Skin of body (tissue), 2 donors: Measurements from ENCODE around the gene SLC25A53. TPM values are rescaled to one million over a fixed set of nuclear protein-coding genes. Genes with fewer than 3 reads are reported as not detected.

Experiments used
- DNase-seq: peaks from one replicate; lab custom pipeline; 2025; lab: John Stamatoyannopoulos, UW
- total RNA-seq: library from RNA; depleted of rRNA; stranded (reverse); fragments of >200 nt; gene quantifications from one replicate; pipeline ENCODE4 v1.2.3, GENCODE V29; 2014

SLC25A53 gene, protein sequence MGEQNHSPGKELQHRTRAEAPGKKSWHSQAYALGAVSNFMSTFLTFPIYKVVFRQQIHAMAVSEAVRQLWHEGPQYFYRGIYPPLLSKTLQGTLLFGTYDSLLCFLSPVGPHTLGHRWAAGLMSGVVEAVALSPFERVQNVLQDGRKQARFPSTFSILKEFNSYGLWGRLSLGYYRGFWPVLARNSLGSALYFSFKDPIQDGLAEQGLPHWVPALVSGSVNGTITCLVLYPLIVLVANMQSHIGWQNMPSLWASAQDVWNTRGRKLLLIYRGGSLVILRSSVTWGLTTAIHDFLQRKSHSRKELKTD
- 12.7 TPM for total RNA-seq

DNA sequence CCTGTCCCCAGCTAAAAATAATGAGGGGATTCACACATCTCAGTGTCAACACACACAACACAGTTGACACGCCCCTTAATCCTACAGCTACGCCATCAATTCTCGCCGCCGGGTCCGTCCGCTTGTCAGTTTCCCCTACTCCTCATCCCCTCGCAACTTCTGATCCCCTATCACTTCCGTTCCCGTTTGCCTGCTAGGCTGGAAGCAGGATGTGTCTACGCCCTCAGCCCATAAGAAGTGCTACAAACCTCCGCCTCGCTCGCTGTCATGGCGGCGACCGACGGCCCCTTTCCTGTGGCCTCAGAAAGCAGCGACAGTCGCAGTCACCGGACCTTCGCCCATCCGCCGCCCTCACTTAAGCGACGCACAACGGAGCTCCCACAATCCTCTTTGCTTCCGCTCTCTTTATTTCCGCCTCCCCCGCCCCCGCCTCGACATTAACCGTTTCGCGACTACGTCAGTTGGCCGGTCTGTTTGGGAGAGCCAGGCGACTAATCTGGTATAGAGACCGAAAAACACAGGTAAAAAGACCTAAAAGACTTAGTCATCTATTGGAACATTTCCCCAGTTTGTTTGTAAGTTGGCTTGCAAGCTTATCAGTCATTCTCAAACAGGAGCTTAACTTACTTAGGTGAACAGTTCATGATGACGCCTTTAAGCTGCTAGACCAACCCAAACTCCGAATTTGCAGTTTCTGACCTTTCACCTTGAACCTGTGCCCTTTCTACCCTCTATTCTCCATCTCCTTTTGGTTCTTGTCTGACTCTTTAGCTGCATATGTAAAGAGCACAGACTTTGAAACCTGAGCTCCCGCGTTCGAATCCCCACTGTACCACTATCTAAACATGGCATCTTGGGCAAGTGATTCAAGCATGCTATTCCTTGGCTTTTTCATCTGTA, at the start of gene SLC25A53:
SLC25A53 (minus strand) TSS at position 380 of the 900 bp plus-strand sequence. CDS start 51,752 bp downstream, outside the sequence.
- DNase-seq, result peak; percentile 90

DNA sequence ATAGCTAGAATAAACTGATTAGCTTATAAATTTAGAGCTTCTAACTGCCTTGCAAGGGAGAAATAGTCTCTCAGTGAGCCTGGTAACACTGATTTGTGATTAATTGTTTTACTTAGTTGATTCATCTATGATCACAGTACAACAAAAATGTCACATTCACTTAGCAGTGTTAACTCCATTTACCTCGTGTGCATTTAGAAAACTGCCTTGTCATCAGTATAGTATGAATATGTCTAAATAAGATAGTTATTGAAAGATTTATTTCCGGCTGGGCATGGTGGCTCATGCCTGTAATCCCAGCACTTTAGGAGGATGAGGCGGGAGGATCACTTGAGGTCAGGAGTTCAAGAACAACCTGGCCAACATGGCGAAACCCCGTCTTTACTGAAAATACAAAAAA, 48.7 kb upstream of the SLC25A53 start:
- no peak for DNase-seq

DNA sequence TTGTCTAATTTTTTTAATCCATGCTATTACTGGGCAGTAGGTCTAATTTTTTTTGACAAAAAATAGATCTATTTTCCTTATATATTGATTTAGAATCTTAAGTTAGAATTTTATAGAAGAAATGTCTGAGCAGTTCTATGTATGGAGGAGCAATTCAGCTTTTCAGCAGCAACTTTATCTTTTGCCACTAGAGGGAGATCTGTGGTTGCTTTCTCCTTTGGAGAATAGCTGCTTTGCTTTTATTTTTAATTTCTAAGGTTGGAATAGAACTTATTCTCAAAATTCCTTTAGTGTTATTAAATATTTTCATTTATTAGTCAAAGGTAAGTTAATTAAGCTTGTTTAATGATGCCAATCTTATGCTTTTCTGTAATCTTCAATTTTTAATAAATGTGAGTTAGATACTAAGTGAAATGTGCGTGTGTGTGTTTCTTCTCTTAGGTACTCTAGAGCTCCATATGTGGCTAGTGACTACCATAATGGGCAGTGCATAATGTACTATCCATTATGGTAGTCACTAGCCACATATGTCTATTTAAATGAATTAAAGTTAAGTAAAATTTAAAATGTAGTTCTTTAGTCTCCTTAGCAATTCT, 38.8 kb upstream of the SLC25A53 start:
- DNase-seq, result no peak

DNA sequence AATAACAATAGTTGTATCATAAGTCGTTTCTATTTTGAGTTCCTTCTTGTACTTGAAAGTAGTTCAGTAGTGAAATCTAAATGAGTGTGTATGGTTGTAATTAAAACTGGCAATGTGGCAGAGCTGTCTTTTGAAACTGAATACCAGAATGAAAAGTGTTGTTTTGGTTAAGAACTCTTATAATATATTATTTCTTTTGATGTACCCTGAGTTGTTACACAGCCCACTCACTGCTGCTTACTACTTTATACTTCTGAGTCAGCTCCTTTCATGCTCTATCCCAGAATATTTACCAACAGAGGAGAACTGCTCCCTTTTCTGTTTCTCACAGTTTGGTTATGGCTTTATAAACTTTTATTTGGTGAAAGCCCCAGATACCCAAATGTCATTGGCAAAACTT, 38.2 kb upstream of the SLC25A53 start:
- no peak for DNase-seq

DNA sequence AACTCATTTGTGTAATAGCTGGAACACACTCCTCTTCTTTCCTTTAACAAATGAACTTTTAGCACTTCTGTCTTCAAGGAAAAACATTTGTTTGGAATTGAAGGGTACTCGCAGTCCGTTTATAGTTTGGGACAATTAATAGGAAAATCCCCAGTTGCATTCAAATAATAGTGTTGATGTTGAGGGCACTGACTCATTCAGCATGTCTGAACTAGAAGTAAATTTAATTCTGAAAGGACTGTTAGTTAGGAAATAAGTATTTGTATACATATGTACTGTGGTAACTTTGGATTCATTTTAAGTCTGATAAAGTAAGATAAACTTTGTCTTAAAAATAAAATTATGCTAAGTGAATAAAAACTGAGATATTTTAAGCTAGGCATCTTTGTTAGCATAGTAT, 36.7 kb upstream of the SLC25A53 start:
- no peak for DNase-seq

DNA sequence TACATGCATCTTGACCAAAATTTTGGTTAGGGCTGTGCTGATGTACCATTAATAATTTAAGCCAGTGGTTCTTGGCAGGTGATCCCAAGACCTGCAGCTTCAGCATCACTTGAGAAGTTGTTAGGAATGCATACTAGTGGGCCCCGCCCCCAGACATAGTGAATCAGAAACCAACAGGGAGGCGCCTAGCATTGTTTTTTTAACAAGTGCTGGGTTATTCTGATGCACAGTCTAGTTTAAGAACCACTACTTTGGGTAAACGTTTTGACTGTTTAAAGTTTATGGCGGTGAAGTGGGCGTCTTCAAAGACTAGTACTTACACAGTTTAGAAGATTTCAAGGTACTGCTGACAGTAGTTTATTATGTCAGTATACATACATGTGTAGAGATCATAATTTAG, 33.0 kb upstream of the SLC25A53 start:
- DNase-seq, result no peak

DNA sequence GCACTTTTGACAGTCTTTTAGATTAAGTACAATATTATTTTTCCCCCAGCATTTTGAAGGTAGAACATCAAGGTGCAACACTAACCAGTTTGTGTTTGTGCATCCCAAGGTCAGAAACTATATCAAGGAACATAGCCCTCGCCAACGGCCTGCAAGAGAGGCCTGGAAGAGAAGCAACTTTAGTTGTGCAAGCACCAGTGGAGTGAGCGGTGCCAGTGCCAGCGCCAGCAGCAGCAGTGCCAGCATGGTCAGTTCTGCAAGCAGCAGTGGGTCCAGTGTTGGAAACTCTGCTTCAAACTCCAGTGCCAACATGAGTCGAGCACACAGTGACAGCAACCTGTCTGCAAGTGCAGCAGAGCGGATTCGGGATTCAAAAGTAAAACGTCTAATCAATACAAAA, 31.1 kb upstream of the SLC25A53 start:
- no peak for DNase-seq

DNA sequence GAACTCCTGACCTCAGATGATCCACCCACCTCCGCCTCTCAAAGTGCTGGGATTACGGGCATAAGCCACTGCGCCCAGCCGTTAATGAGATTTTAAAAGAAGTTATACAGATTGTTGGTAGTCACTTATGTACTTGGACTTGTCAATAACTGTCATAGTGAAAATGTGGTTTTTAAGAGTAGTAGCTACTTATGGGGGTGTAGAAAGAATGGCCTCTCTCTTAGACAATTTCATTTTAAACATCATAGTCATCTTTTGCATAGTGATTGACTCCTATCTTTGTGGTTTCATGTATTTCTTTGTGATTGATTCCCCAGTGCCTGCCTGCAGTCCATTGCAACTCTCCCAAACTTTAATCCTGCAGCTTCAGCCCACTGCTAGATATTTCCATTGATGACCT, 26.9 kb upstream of the SLC25A53 start:
- no peak for DNase-seq

DNA sequence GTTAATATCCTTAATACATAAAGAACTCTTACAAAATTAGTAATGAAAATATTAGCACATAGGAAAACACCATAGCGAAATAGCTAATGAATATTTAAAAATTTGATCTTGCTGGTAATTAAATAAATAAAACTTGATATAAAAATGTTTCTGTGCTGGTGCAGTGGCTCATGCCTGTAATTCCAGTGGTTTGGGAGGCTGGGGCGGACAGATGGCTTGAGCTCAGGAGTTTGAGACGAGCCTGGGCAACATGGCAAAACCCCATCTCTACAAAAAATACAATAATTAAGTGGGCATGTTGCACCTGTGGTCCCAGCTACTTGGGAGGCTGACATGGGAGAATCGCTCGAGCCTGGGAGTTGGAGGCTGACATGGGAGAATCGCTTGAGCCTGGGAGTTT, 17.0 kb upstream of the SLC25A53 start:
- no peak for DNase-seq

DNA sequence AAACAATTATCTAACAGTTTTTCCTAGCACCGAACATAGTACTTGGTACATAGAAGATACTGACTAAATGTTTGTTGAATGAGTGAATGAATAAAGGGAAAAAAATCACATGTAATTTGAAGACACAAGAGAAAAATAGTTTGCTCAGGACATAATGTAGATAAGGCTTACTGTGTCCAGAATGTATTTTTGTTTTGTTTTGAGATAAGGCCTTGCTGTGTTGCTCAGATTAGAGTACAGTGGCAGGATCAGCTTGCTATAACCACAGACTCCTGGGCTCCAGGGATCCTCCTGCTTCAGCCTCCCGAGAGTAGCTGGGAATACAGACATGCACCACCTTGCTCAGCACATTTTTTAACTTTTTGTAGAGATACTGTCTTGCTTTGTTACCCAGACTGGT, 16.0 kb upstream of the SLC25A53 start:
- no peak for DNase-seq

DNA sequence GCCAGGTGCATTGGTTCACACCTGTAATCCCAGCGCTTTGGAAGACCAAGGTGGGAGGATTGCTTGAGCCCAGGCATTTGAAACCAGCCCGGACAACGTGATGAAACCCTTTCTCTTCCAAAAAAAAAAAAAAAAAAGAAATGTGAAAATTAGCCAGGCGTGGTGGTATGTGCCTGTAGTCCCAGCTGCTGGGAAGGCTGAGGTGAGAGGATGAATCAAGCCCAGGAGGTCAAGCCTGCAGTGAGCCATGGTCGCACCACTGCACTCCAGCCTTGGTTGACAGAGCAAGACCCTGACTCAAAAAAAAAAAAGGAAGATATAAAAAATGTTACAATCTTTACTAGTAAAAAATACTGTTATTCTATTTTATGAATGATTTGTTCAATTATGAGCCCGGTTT, 15.3 kb upstream of the SLC25A53 start:
- DNase-seq, result no peak

DNA sequence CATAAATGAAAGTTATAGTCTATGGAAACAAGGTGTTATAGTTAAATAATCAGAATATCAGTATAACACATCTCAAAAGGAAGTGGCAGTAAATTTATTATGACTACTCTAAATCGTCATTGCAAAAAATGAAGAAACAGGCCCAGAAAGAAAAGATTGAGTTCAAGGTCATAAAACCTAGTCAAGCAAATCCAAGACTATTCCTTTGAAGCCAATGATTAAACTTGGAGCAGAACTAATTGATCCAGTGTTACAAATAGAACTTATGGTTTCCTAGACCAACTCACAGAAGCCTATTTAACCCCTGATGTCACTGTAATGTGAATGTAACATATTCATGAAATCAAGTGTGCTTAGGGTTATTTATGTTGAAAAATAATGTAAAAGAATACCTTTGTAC, 11.3 kb upstream of the SLC25A53 start:
- DNase-seq, result no peak

DNA sequence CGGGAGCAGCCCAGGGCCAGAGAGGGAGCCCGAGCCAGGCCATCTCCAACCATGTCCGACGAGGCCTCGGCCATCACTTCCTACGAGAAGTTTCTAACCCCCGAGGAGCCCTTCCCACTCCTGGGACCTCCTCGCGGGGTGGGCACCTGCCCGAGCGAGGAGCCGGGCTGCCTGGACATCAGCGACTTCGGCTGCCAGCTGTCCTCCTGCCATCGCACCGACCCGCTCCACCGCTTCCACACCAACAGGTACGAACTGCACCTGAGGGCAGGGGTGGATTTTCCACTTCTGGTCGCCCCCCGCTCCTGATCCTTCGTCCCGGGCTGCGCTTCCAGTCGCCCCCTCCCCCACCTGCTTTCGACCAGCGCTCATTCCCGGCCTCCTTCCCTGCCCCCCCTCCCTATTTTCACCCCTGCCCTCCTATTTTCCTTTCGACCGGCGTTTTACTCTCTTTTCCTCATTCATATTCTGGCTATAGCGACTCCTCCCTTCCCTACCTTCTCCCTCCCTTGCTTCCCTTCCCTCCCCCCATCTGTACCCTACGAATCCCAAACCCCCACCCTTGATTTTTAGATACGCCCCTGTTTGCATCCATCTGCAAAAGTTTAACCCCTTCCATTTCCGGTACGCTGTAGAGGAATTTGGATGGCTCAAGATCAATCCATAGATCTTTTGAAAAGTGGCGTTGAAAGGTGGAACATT, 10.1 kb upstream of the SLC25A53 start:
- no peak for DNase-seq

DNA sequence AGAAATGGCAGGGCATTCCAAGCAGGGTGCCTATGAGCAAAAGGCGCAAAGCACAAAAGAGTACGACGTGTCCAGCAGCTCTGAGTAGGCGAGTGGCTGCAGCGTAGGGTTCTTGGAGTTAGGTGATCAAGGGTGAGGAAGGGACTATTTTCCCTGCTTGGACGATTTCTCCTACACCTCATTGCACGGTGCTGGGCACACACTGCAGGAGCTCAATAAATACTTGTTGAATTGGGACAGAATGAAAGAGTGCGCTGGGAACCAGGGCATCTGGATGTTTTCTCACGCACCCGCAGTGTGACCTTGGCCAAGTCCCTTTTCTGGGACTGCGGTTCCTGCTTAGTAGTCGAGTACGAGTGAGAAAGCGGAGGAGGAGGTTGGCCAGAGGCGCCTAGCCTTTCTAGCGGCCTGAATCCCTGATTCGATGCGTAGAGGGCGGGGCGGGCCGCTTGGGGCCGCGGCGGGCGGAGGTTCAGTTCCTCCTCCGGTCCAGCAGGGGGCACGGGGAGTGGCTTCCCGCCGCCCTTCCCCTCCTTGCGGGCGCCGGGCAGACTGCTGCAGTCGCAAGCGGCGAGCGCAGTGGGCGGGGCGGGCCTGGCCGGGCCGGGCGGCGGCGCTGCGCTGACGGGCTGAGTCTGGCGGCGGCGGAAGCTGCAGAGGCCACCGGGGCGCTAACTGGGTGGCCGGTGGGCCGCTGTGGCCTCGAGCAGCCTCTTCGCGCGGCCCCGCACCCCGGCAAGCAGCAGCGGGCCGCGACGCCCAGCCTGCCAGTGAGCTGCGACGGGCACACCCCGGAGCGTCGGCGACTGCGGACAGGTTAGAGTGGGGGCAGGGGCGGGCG, 9.3 kb upstream of the SLC25A53 start, which contains the start of gene FAM199X:
FAM199X (plus strand) TSS at position 560 of the 841 bp plus-strand sequence. CDS start 333 bp downstream, outside the sequence.
- peak; percentile 44 for DNase-seq

DNA sequence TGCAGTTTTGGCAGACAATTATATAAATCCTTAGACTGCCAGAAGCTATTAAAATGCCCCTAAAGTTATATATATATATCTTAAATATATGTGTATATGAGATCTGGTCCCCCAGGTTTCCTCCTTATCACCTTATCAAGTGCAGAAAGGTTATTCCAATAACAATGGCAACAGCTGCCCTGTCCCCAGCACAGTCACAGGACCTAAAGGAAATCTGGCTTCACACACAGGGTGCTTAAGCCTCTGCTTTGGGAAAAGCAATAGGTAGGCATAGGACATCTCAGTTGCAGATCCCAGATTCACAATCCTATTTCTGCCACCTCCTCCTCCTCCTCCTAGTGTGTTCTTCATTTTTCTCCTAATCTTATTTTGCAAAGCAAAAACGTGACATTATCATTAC, 5.8 kb downstream of the SLC25A53 start:
- DNase-seq, result no peak

DNA sequence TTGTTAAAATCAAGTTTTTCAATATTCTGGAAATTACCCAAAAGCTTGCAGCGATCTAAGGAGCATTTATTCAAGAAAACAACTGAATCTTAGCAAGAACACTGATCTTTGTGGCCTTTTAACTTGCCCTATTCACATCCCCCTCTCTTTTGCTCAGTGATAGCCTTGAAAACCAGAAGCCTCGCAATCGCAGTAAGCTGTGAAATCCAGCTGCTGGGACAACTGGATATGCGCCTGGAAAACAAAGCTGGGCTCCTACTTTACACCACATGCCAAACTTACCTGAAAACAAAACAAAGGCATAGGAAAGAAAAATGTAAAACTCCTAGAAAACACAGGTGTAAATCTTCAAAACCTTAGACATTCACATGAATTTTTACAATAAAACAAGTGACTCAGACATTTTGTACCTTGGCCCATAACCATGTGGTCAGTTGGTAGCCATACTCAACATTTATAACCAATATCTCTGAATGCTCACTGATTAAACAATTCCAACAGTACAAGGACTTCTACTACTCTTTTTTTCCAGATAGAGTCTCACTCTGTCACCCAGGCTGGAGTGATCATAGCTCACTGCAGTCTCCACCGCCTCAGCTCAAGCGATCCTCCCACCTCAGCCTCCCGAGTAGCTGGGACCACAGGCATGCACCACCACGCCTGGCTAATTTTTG, 15.6 kb downstream of the SLC25A53 start:
- no peak for DNase-seq

DNA sequence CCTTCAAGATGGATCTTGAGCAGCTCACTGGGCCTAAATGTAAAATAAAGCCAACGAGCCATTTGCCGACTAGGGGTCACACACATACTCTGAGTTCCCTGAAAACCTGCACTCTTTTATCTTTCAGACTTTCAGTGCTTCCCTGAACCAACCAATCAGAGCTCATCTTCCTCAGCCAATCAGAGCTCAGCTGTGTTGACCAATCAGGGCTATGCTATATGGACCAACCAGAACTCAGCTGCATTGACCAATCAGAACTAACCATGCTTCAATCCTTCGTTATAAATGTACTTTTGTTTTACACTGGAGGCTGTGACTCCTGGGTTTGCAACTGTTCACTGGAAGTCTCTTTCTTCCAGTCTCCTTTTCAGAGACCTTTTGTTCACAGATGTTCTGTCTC, 19.3 kb downstream of the SLC25A53 start:
- DNase-seq, result no peak

DNA sequence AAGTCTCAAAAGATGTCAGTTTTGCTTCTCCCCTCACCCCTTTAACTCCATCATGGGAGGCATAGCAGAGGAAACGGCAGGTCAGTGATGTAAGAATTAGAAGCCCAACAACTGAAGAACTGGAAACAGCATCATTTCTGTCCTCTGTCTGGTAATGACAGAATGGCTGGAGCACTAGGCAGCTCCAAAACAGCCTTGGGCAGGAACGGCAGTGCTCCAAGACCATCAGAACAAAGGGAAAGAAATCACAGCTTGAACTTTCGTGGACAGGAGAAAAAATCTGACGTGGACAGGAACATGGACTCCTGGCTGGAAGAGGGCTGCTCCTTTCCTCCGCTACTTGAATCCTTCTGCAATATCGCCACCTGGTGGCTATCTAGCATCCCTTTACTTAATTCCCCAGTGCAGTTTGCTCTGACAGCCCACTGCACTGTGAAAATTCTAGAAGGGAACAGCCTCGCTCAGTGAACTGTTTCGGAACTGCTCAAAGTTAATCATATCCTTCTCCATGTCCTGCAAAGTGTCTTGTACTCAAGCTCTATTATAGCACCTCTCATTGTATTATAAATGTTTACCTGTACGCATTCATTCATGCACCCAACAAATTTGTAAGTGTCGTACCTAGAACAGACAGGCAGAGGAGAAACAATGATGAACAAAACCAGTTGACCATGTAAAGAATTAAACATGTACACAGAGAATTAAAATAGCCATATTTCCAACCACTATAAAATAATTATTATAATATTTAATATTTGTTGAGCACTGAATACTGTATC, 20.4 kb downstream of the SLC25A53 start:
- DNase-seq, result peak; percentile 65

DNA sequence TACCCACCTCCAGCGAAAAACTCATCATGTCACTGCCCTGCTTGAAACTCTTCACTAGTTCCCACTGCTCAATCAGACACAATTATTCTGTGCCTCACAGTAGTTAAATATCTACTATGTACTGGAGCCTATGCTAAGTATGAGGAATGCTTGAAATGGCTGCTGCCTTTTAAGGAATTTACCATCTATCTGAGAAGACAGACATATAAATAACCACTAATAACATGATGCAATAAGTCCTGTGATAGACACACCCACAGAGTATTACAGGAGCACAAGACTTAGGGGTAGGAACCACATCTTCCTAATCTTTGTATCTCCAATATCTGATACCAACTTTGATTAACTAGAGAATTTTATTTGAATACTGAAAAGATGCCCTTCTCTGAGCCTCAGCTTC, 21.1 kb downstream of the SLC25A53 start:
- no peak for DNase-seq
